Kidney epithelial cell (primary cell): Measurements from ENCODE around the gene PQBP1. TPM values are rescaled to one million over a fixed set of nuclear protein-coding genes. Genes with fewer than 3 reads are reported as not detected.
"Not testable (repeated sequence)": the region's sequence is repeated elsewhere in the genome, so short reads cannot be mapped to it uniquely, and the experiment has no call there.

ENCODE experiments used
- DNase-seq: peaks from one replicate; pipeline ENCODE4 v3.0.0-alpha.2; 2010; ENCODE audit warnings: low read depth
- H3K27me3 ChIP-seq: 2 replicates; pipeline ENCODE4 v1.6.0; 2011; ENCODE audit warnings: low read length; ENCODE audit not compliant: control insufficient read depth, insufficient read depth
- H3K36me3 ChIP-seq: 2 replicates; pipeline ENCODE4 v1.5.1; 2011; ENCODE audit warnings: low read length; ENCODE audit not compliant: control insufficient read depth, insufficient read depth
- H3K4me3 ChIP-seq: 2 replicates; pipeline ENCODE4 v1.5.1; 2011; ENCODE audit warnings: low read depth, mild to moderate bottlenecking, control low read depth, low read length
- total RNA-seq: library from RNA; depleted of rRNA; stranded (reverse); fragments of >200 nt; gene quantifications from 2 replicates; pipeline ENCODE4 v1.2.3, GENCODE V29; 2015
- TF ChIP-seq, protein P1 (sequence below): IDR thresholded peaks from 2 replicates; pipeline ENCODE4 v1.5.1; 2011; ENCODE audit warnings: mild to moderate bottlenecking, moderate library complexity, low read length, control low read depth, inconsistent platforms; ENCODE audit not compliant: insufficient read depth, poor library complexity, severe bottlenecking

The PQBP1 gene
- total RNA-seq = 73.2 and 92.5 TPM in 2 replicates

DNA sequence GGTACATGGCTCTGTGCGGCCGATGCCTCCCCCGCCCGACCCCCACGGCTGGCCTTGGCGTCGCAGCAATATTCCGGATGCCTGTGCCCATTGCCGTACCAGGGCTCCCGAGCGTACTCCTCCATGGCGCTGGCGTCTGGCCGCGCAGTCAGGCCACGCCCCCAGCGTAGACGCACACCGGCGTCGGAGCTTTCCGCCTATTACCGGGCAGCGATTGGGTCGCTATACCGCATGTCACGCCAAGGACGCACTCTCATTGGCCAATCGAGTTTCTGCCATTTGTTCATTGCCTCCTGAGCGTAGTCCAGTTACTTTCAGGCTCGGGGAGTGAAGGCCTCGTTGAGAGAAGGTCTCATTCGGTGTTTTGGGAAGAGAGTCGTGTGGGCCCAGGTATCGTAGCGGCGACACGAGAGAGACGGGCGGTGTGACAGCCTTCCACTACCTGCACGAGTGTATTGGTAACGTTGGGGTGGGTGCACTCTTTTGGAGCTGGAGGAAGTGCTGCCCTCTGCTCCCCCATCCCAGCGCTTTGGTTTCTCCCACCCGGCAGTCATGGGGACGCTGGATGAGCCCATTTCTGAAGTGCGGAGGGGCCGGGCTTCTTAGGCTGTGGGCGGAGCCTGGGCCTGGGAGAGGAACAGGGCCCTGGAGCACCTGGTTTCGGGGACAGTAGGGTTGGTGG is at the start of gene PQBP1, which contains the start of gene TIMM17B:
PQBP1 (plus strand) TSS at position 306 of the 682 bp plus-strand sequence. CDS start 580 bp downstream, outside the sequence.
TIMM17B (minus strand) TSS at position 144 of the 682 bp plus-strand sequence; CDS start at position 125, 19 bp downstream.
- peak; percentile 79 for DNase-seq
- TF ChIP-seq, protein P1, sequence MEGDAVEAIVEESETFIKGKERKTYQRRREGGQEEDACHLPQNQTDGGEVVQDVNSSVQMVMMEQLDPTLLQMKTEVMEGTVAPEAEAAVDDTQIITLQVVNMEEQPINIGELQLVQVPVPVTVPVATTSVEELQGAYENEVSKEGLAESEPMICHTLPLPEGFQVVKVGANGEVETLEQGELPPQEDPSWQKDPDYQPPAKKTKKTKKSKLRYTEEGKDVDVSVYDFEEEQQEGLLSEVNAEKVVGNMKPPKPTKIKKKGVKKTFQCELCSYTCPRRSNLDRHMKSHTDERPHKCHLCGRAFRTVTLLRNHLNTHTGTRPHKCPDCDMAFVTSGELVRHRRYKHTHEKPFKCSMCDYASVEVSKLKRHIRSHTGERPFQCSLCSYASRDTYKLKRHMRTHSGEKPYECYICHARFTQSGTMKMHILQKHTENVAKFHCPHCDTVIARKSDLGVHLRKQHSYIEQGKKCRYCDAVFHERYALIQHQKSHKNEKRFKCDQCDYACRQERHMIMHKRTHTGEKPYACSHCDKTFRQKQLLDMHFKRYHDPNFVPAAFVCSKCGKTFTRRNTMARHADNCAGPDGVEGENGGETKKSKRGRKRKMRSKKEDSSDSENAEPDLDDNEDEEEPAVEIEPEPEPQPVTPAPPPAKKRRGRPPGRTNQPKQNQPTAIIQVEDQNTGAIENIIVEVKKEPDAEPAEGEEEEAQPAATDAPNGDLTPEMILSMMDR = no peak
- no peaks in the 10 kb centered on the region for H3K27me3 ChIP-seq
- peak within 1 kb of the TSS; percentile 84 for H3K4me3 ChIP-seq
- H3K36me3 ChIP-seq = no peaks in the 10 kb centered on the region

- Histone ChIP-seq H3K4me3 (no peak overlapping the region), H3K36me3 (no peaks in the 10 kb centered on the region), H3K27me3 (no peaks in the 10 kb centered on the region)
- no peak for DNase-seq
- TF ChIP-seq, protein P1 = no peak
These were observed 48.9 kb upstream of the PQBP1 start for GRCh38 chrX:48848847-48849246.

GRCh38 chrX:48852857-48853256 is 44.9 kb upstream of the PQBP1 start:
- H3K4me3 ChIP-seq = no peak overlapping the region
- TF ChIP-seq, protein P1 = no peak
- DNase-seq = no peak
- H3K36me3 ChIP-seq = no peaks in the 10 kb centered on the region
- no peaks in the 10 kb centered on the region for H3K27me3 ChIP-seq

- not testable (repeated sequence) for H3K36me3 ChIP-seq, DNase-seq, H3K4me3 ChIP-seq, H3K27me3 ChIP-seq
These were observed 44.2 kb upstream of the PQBP1 start for GRCh38 chrX:48853494-48853893.

- DNase-seq, H3K36me3 ChIP-seq: not testable (repeated sequence)
These were observed 43.5 kb upstream of the PQBP1 start for GRCh38 chrX:48854121-48854804.

GRCh38 chrX:48854898-48855297 is 42.8 kb upstream of the PQBP1 start:
- TF ChIP-seq, protein P1 = peak; percentile 22
- no peaks in the 10 kb centered on the region for H3K36me3 ChIP-seq
- H3K4me3 ChIP-seq = no peak overlapping the region
- no peak for DNase-seq
- H3K27me3 ChIP-seq = no peaks in the 10 kb centered on the region

More at GRCh38 chrX:48854121-48854804, 43.5 kb upstream of the PQBP1 start:
- not testable (repeated sequence) for H3K4me3 ChIP-seq, H3K27me3 ChIP-seq
